Upper lobe of left lung (tissue), 6 donors: ENCODE data around the gene SP1. TPM values are rescaled to one million over a fixed set of nuclear protein-coding genes. Genes with fewer than 3 reads are reported as not detected.
"Not testable (repeated sequence)": the region's sequence is repeated elsewhere in the genome, so short reads cannot be mapped to it uniquely, and the experiment has no call there.

Experiments
- ATAC-seq, 2 donors: fragments of 200-7000 bp; cut with Tn5 transposase; one replicate each; pipeline ENCODE4 v1.9.1; 2022; ENCODE audit warnings: mild to moderate bottlenecking in 2 of 2, moderate library complexity in 2 of 2; ENCODE audit not compliant: low FRiP score in 2 of 2
- DNase-seq, 2 donors: peaks; one replicate each; pipeline ENCODE4 v3.0.0-alpha.2; 2019 to 2020
- H3K27ac ChIP-seq, 4 donors: fragments of 200-600 bp; sonication (generic); one replicate each; pipeline ENCODE4 v1.5.1; 2016 to 2019
- H3K27me3 ChIP-seq, 4 donors: fragments of 200-600 bp; sonication (generic); one replicate each; pipeline ENCODE4 v1.5.1; 2017 to 2019
- H3K36me3 ChIP-seq, 4 donors: fragments of 200-600 bp; sonication (generic); one replicate each; pipeline ENCODE4 v1.5.1; 2016 to 2019
- H3K4me1 ChIP-seq, 4 donors: fragments of 200-600 bp; sonication (generic); one replicate each; pipeline ENCODE4 v1.5.1; 2018 to 2019
- H3K4me3 ChIP-seq, 4 donors: fragments of 200-600 bp; sonication (generic); one replicate each; pipeline ENCODE4 v1.5.1; 2017 to 2019; ENCODE audit warnings: mild to moderate bottlenecking in 2 of 4, moderate library complexity in 1 of 4
- H3K9me3 ChIP-seq, 4 donors: fragments of 200-600 bp; sonication (generic); one replicate each; pipeline ENCODE4 v1.5.1; 2018 to 2019
- CTCF ChIP-seq, 6 experiments: fragments of 450-650 bp in 4 of 6; fragments of 200-600 bp in 2 of 6; sonication (generic) in 2 of 6; IDR thresholded peaks; one replicate each; pipeline ENCODE4 v1.5.1; 2016 to 2019; ENCODE audit warnings: antibody characterized with exemption in 6 of 6
- EP300 ChIP-seq, 4 donors: sonication (generic); formaldehyde crosslinking; IDR thresholded peaks; one replicate each; pipeline ENCODE4 v1.5.1; 2017; ENCODE audit warnings: antibody characterized with exemption in 4 of 4, control low read depth in 2 of 4
- POLR2A ChIP-seq, 4 donors: fragments of 450-650 bp; IDR thresholded peaks; one replicate each; pipeline ENCODE4 v1.5.1; 2016 to 2017; ENCODE audit warnings: antibody characterized with exemption in 4 of 4, mild to moderate bottlenecking in 2 of 4
- POLR2AphosphoS5 ChIP-seq, 2 donors: sonication (generic); formaldehyde crosslinking; IDR thresholded peaks; one replicate each; pipeline ENCODE4 v1.5.1; 2017; ENCODE audit warnings: antibody characterized with exemption in 2 of 2
- WGBS, 2 donors: methylation state at CpG; one replicate each; pipeline ENCODE4 v1.1.5; 2017 to 2018; 5-methylcytosine and 5-hydroxymethylcytosine counted together
- total RNA-seq, 6 donors: library from RNA; depleted of rRNA in 4 of 6; stranded (reverse); fragments of >200 nt in 4 of 6; gene quantifications; one replicate each; pipeline versions ENCODE4 v1.1.0 to v1.2.1, GENCODE V29; 2016 to 2021
- donor health status: DM: no; HTN: no; CAD: no; lungs with moderate emphysema.
- donor health status: DM: no; HTN: yes; CAD: no; lungs with severe emphysema.

SP1 gene
- total RNA-seq, result 10 to 100 TPM; 46.6 to 82.2 (median 61.7) TPM

GRCh38 chr12:53380104-53380793 lies at the start of gene SP1:
SP1 (plus strand) TSS chr12:53380176; CDS start chr12:53380292, 116 bp downstream.
- TF ChIP-seq EP300 (IDR thresholded peaks at IDR 0.05), result no peak
- peak in 1 of 4 donors; percentile 62 for TF ChIP-seq POLR2A (IDR thresholded peaks at IDR 0.05)
- TF ChIP-seq POLR2AphosphoS5 (IDR thresholded peaks at IDR 0.05), result peak; percentile 7 to 46
- peak in 2 of 6 experiments; percentile 3 to 10 for TF ChIP-seq CTCF (IDR thresholded peaks at IDR 0.05)
- peak; percentile 86 to 88 for ATAC-seq
- 0 to 1% methylated on average over 21 to 33 of the region's 71 CpGs for WGBS, 2 donors
- peaks cover 22 to 35% (median 29%) of the 10 kb centered on the region in 4 donors for H3K36me3 ChIP-seq
- no peaks in the 10 kb centered on the region for H3K27me3 ChIP-seq
- peak within 1 kb of the TSS; percentile 98 to 100 (median 99) for H3K27ac ChIP-seq
- H3K9me3 ChIP-seq, result no peaks in the 10 kb centered on the region
- H3K4me3 ChIP-seq, result peak within 1 kb of the TSS; percentile 49 to 71 (median 64)
- DNase-seq, result peak; percentile 95 to 97
- peaks cover 49 to 55% (median 51%) of the 10 kb centered on the region in 4 donors for H3K4me1 ChIP-seq

GRCh38 chr12:53330671-53331070 lies 49.3 kb upstream of the SP1 start:
- TF ChIP-seq CTCF (IDR thresholded peaks at IDR 0.05) (no peak), POLR2AphosphoS5 (IDR thresholded peaks at IDR 0.05) (no peak), EP300 (IDR thresholded peaks at IDR 0.05) (no peak), POLR2A (IDR thresholded peaks at IDR 0.05) (no peak)
- no peak overlapping the region for H3K27ac ChIP-seq
- no peaks in the 10 kb centered on the region for H3K9me3 ChIP-seq
- H3K4me1 ChIP-seq, result peaks cover 5 to 6% (median 6%) of the 10 kb centered on the region in 4 donors
- no peak for ATAC-seq
- no peak overlapping the region for H3K4me3 ChIP-seq
- H3K27me3 ChIP-seq, result no peaks in the 10 kb centered on the region
- H3K36me3 ChIP-seq, result no peaks in the 10 kb centered on the region
- no peak for DNase-seq
- 79 to 83% methylated on average over 5 of the region's 5 CpGs for WGBS, 2 donors

GRCh38 chr12:53332339-53332738 lies 47.6 kb upstream of the SP1 start:
- not testable (repeated sequence) for ATAC-seq, H3K36me3 ChIP-seq, H3K27ac ChIP-seq, H3K9me3 ChIP-seq, H3K27me3 ChIP-seq, DNase-seq, H3K4me1 ChIP-seq, H3K4me3 ChIP-seq

GRCh38 chr12:53332744-53333143 lies 47.2 kb upstream of the SP1 start:
- Histone ChIP-seq H3K36me3 (no peaks in the 10 kb centered on the region), H3K27me3 (peaks cover 0 to 3% (median 0%) of the 10 kb centered on the region in 4 donors), H3K4me1 (no peaks in the 10 kb centered on the region), H3K27ac (no peak overlapping the region), H3K4me3 (no peak overlapping the region), H3K9me3 (no peaks in the 10 kb centered on the region)
- 43 to 57% methylated on average over 11 to 13 of the region's 15 CpGs for WGBS, 2 donors
- no peak for DNase-seq
- no peak for ATAC-seq
- no peak for TF ChIP-seq EP300 (IDR thresholded peaks at IDR 0.05)
- no peak for TF ChIP-seq CTCF (IDR thresholded peaks at IDR 0.05)
- TF ChIP-seq POLR2A (IDR thresholded peaks at IDR 0.05), result no peak
- no peak for TF ChIP-seq POLR2AphosphoS5 (IDR thresholded peaks at IDR 0.05)

- ATAC-seq (no peak), DNase-seq (no peak)
- no peak overlapping the region for H3K4me3 ChIP-seq
- H3K36me3 ChIP-seq, result no peaks in the 10 kb centered on the region
- H3K9me3 ChIP-seq, result no peaks in the 10 kb centered on the region
- H3K27me3 ChIP-seq, result peaks cover 0 to 4% (median 2%) of the 10 kb centered on the region in 4 donors
- WGBS, 2 donors, result 81 to 90% methylated on average over 4 of the region's 4 CpGs
- H3K27ac ChIP-seq, result no peak overlapping the region
- H3K4me1 ChIP-seq, result no peaks in the 10 kb centered on the region
- TF ChIP-seq POLR2AphosphoS5 (IDR thresholded peaks at IDR 0.05) (no peak), CTCF (IDR thresholded peaks at IDR 0.05) (no peak), POLR2A (IDR thresholded peaks at IDR 0.05) (no peak), EP300 (IDR thresholded peaks at IDR 0.05) (no peak)
These were observed 46.7 kb upstream of the SP1 start for GRCh38 chr12:53333289-53333688.
